Ovary (tissue), 3 donors: ENCODE results near the gene TRIM66.

Source experiments
- CTCF ChIP-seq, 3 donors: fragments of 450-650 bp in 2 of 3; fragments of 200-600 bp in 1 of 3; IDR thresholded peaks; one replicate each; pipeline versions ENCODE4 v1.5.1 to v1.8.0; 2016 to 2022; ENCODE audit warnings: antibody characterized with exemption in 3 of 3, mild to moderate bottlenecking in 1 of 3
- POLR2A ChIP-seq: fragments of 450-650 bp; IDR thresholded peaks from one replicate; pipeline ENCODE4 v1.6.1; 2017; ENCODE audit warnings: antibody characterized with exemption, mild to moderate bottlenecking, moderate library complexity
- donor health status: DM: no; HTN: no; CAD: no.

DNA sequence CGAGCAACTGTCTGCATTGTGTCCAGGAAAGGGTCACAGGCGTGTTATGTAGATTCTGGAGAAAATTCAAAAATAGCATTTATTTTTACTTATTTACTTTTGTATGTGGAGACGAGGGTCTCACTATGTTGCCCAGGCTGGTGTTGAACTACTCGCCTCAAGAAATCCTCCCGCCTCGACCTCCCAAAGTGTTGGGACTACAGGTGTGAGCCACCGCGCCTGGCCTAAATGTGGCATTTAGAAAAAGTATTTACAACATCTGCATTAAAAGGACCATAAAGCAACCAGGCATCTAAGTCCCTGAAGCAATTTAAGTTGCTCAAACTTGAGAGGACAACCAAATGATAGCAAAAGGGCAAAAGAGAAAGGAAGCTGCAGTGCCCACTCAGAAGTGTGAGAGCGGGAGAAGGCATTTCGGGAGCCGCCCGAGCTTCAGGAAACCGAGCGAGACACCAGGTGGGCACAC lies 595 bp downstream of the TRIM66 start:
- TF ChIP-seq CTCF (IDR thresholded peaks at IDR 0.05) (no peak), POLR2A (no peak)
